ENCODE results near the gene MBP.
A peak's percentile ranks its signal among the peaks of the same experiment; 100 is the strongest.

MBP gene

GRCh38 chr18:77132369-77133050, at the start of gene MBP:
Gene MBP, minus strand, starts transcription at chr18:77132783. Its CDS starts 27,522 bp downstream, at chr18:77105261.
- TF ChIP-seq TAF1 (IDR thresholded peaks at IDR 0.05; ENCODE audit: low read depth) (no peak; the same call in 1 of the 2 replicates), EP300 (IDR thresholded peaks at IDR 0.05; ENCODE audit: borderline replicate concordance) (peak; percentile 6; the same call in 1 of the 2 replicates), MAX (IDR thresholded peaks at IDR 0.05) (peak; percentile 2; the same call in 1 of the 2 replicates), CREB1 (IDR thresholded peaks at IDR 0.05; ENCODE audit: low read depth) (no peak), NFIC (IDR thresholded peaks at IDR 0.05) (peak; percentile 32; the same call in 1 of the 2 replicates), REST (IDR thresholded peaks at IDR 0.05; ENCODE audit: low read depth) (no peak), ZBTB7A (IDR thresholded peaks at IDR 0.05; ENCODE audit: low read depth) (peak; percentile 76; the same call in 1 of the 2 replicates), EGR1 (IDR thresholded peaks at IDR 0.05) (peak; percentile 20; the same call in 1 of the 2 replicates)

GRCh38 chr18:77181950-77182707, 49.5 kb upstream of the MBP start:
- TF ChIP-seq EGR1 (IDR thresholded peaks at IDR 0.05): no peak
- no peak for TF ChIP-seq TAF1 (IDR thresholded peaks at IDR 0.05; ENCODE audit: low read depth)
- TF ChIP-seq CREB1 (IDR thresholded peaks at IDR 0.05; ENCODE audit: low read depth): no peak
- TF ChIP-seq TEAD4 (IDR thresholded peaks at IDR 0.05): no peak
- no peak for TF ChIP-seq NFIC (IDR thresholded peaks at IDR 0.05)
- no peak for TF ChIP-seq TCF12 (IDR thresholded peaks at IDR 0.05; ENCODE audit: low read depth)
- TF ChIP-seq USF1 (IDR thresholded peaks at IDR 0.05): no peak
- no peak for TF ChIP-seq MAX (IDR thresholded peaks at IDR 0.05)
- no peak for TF ChIP-seq CEBPB (IDR thresholded peaks at IDR 0.05)
- no peak for TF ChIP-seq YY1 (IDR thresholded peaks at IDR 0.05; ENCODE audit: low read depth)
- TF ChIP-seq ZBTB7A (IDR thresholded peaks at IDR 0.05; ENCODE audit: low read depth): no peak
- no peak for TF ChIP-seq REST (IDR thresholded peaks at IDR 0.05; ENCODE audit: low read depth)
- no peak for TF ChIP-seq FOXM1 (IDR thresholded peaks at IDR 0.05; ENCODE audit: borderline replicate concordance, low read depth)
- no peak for TF ChIP-seq EP300 (IDR thresholded peaks at IDR 0.05; ENCODE audit: borderline replicate concordance)

- no peak for TF ChIP-seq EP300 (IDR thresholded peaks at IDR 0.05; ENCODE audit: borderline replicate concordance)
- no peak for TF ChIP-seq MAX (IDR thresholded peaks at IDR 0.05)
- no peak for TF ChIP-seq ZBTB7A (IDR thresholded peaks at IDR 0.05; ENCODE audit: low read depth)
- TF ChIP-seq REST (IDR thresholded peaks at IDR 0.05; ENCODE audit: low read depth): no peak
- no peak for TF ChIP-seq YY1 (IDR thresholded peaks at IDR 0.05; ENCODE audit: low read depth)
- TF ChIP-seq CREB1 (IDR thresholded peaks at IDR 0.05; ENCODE audit: low read depth): no peak
These were observed 46.0 kb upstream of the MBP start for GRCh38 chr18:77178559-77178958.

- TF ChIP-seq TCF12 (IDR thresholded peaks at IDR 0.05; ENCODE audit: low read depth): no peak
- no peak for TF ChIP-seq NFIC (IDR thresholded peaks at IDR 0.05)
- no peak for TF ChIP-seq CREB1 (IDR thresholded peaks at IDR 0.05; ENCODE audit: low read depth)
- TF ChIP-seq EP300 (IDR thresholded peaks at IDR 0.05; ENCODE audit: borderline replicate concordance): no peak
These were observed 44.4 kb upstream of the MBP start for GRCh38 chr18:77177009-77177408.
